Measurements from ENCODE around the gene TAF6. TPM values are rescaled to one million over a fixed set of nuclear protein-coding genes. Genes with fewer than 3 reads are reported as not detected.

TAF6 gene
- total and polyA plus RNA-seq, 8 donors = 43.5 to 69.2 (median 57.5) TPM

DNA sequence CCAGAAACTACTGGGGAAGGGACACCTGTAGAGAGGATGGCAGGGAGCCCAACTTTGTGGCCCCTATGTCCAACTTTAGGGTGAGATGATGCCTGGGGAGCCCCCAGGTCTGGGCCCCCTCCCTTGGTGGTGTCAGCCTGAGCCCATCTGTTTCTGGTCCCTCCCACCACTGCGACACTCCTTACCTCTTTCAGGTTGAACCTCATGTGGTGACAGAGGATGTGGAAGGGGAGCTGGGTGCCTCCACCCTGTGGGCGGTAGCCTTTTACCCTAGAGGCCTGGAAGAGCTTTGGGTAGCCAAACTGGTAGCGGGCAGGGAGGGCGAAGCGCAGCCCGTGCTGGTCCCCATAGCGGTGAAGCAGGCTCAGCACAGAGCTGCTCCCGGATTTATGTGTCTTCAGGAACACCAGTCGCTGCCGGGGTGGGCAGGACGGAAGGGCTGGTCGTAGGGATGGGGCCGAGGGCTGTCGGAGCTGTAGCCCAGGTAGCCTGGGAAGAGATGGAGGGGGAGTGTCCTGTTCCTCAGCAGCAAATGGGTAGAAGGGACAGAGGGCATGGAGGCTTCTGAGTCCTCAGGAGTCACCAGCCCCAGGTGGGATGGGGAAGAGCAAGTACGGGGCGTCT is 47.3 kb upstream of the TAF6 start:
- intact Hi-C loops (cut with DNase I) = no loop called here
- Histone ChIP-seq H3K27me3 (peaks cover 5 to 56% of the 10 kb centered on the region in 2 donors), H3K36me3 (no peaks in the 10 kb centered on the region), H3K27ac (no peak overlapping the region), H3K9me3 (no peaks in the 10 kb centered on the region), H3K4me1 (peaks cover 0 to 36% of the 10 kb centered on the region in 2 donors), H3K4me3 (peak overlapping the region in 1 of 2 donors; percentile 48)
- DNase-seq = no peak
- no peak for ATAC-seq
- TF ChIP-seq, protein P1, sequence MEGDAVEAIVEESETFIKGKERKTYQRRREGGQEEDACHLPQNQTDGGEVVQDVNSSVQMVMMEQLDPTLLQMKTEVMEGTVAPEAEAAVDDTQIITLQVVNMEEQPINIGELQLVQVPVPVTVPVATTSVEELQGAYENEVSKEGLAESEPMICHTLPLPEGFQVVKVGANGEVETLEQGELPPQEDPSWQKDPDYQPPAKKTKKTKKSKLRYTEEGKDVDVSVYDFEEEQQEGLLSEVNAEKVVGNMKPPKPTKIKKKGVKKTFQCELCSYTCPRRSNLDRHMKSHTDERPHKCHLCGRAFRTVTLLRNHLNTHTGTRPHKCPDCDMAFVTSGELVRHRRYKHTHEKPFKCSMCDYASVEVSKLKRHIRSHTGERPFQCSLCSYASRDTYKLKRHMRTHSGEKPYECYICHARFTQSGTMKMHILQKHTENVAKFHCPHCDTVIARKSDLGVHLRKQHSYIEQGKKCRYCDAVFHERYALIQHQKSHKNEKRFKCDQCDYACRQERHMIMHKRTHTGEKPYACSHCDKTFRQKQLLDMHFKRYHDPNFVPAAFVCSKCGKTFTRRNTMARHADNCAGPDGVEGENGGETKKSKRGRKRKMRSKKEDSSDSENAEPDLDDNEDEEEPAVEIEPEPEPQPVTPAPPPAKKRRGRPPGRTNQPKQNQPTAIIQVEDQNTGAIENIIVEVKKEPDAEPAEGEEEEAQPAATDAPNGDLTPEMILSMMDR (IDR thresholded peaks at IDR 0.05) = no peak

DNA sequence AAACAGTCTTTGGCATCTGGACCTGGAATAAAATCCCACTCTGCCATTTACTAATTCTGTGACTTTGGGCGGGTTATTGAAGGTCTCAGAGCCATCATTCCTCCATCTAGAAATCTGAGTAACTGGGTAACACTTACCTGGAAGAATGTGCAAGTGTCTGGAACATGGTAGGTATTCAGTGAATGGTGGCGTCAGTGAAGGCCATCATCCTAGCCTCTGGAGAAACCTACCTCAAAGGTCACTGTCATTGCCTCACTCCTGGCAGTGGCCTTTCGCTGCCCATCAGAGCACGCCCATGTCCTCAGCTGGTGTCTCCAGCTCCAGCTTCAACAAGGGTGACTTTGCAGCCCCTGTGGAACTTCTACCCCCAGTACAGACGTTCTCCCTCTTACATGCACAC is 44.7 kb upstream of the TAF6 start:
- Histone ChIP-seq H3K4me3 (no peak overlapping the region), H3K27me3 (peaks cover 0 to 31% of the 10 kb centered on the region in 2 donors), H3K27ac (no peak overlapping the region), H3K9me3 (no peaks in the 10 kb centered on the region), H3K36me3 (no peaks in the 10 kb centered on the region), H3K4me1 (peaks cover 5 to 28% of the 10 kb centered on the region in 2 donors)
- intact Hi-C loops (cut with DNase I) = no loop called here
- DNase-seq (no peak), ATAC-seq (no peak)
- TF ChIP-seq, protein P1 (IDR thresholded peaks at IDR 0.05) = no peak

DNA sequence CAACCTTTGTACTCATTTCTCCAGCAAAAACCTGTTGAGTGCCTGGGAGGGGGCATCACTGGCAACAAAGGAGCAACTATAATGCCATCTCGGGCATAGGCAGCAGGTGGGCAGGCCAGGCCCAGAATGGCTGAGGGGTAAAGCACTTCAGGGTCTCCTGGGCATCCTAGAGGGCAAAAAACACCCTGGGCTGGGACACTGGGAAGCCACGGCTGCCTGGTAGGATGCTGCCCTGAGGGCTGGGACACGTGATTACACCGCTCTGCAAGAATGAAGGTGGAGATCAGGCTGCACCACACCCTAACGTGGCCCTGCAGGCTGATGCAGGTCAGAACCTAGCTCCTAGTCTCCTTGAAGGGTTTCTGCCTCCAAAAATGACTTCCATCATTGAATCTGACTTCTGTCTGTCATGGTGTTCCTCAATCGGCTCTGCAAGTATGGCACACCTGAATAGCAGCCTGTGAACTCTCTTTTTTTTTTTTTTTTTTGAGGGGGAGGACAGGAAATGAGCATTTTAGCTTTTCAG is 43.9 kb upstream of the TAF6 start:
- Histone ChIP-seq H3K36me3 (no peaks in the 10 kb centered on the region), H3K4me3 (no peak overlapping the region), H3K27ac (no peak overlapping the region), H3K27me3 (peaks cover 0 to 23% of the 10 kb centered on the region in 2 donors), H3K9me3 (no peaks in the 10 kb centered on the region), H3K4me1 (peaks cover 7 to 22% of the 10 kb centered on the region in 2 donors)
- ATAC-seq (no peak), DNase-seq (no peak)
- TF ChIP-seq, protein P1 (IDR thresholded peaks at IDR 0.05) = no peak
- intact Hi-C loops (cut with DNase I) = no loop called here

DNA sequence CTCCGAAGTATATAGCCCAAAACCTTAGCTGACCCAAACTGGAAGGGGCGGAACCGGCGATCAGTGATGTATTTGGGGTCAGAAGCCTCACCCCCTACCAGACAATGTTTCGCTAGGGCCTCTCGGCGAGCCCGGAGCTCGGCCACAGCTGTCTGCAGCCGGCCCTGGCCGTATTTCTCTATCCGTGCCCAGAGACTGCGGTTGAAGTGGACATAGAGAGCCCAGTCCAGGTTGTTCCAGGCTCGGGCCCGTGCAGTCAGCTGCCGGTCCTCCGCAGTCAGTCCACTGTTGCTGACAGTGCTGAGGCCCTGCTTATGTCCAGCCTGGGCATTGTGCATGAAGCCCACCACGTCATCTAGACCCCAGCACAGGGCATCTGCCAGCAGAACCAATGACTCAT is 40.9 kb upstream of the TAF6 start:
- no peak overlapping the region for H3K4me3 ChIP-seq
- no peaks in the 10 kb centered on the region for H3K9me3 ChIP-seq
- H3K36me3 ChIP-seq = peaks cover 0 to 18% of the 10 kb centered on the region in 2 donors
- no peaks in the 10 kb centered on the region for H3K27me3 ChIP-seq
- intact Hi-C loops (cut with DNase I) = no loop called here
- peaks cover 13 to 36% of the 10 kb centered on the region in 2 donors for H3K4me1 ChIP-seq
- no peak overlapping the region for H3K27ac ChIP-seq
- TF ChIP-seq, protein P1 (IDR thresholded peaks at IDR 0.05) = no peak
- DNase-seq (no peak), ATAC-seq (no peak)

DNA sequence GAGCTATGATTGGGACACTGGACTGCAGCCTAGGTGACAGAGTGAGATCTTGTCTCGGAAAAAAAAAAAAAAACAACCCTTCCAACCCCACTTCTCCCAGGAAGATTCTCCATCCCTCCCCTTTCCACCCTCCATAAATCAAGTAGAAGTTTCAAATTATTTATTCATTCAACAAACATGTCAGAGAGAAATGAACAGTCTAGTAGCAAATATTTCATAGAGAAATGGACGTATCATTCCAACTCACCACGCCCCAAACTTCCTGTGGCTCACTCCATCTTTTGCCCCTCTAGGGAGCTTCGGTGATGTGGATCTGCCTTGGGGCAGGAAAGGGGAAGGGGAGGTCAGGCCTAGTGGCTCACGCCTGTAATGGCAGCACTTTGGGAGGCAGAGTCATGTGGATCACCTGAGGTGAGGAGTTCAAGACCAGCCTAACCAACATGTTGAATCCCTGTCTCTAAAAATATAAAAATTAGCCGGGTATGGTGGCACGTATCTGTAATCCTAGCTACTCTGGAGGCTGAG is 40.0 kb upstream of the TAF6 start:
- Histone ChIP-seq H3K4me3 (peak overlapping the region; percentile 75 to 98), H3K4me1 (peaks cover 13 to 45% of the 10 kb centered on the region in 2 donors), H3K36me3 (peaks cover 0 to 27% of the 10 kb centered on the region in 2 donors), H3K9me3 (no peaks in the 10 kb centered on the region), H3K27me3 (no peaks in the 10 kb centered on the region), H3K27ac (peak overlapping the region; percentile 76 to 82)
- TF ChIP-seq, protein P1 (IDR thresholded peaks at IDR 0.05) = no peak
- intact Hi-C loops (cut with DNase I) = no loop called here
- DNase-seq (no peak), ATAC-seq (no peak)
